Heart left ventricle (tissue), 16 donors: Measurements from ENCODE around the gene LMF2. TPM values are rescaled to one million over a fixed set of nuclear protein-coding genes. Genes with fewer than 3 reads are reported as not detected.

Experiments
- ATAC-seq, 4 donors: fragments of 200-7000 bp; cut with Tn5 transposase; one replicate each; pipeline ENCODE4 v1.9.1; 2020 to 2022; ENCODE audit warnings: moderate library complexity in 4 of 4, mild to moderate bottlenecking in 3 of 4, moderate number of reproducible peaks in 1 of 4
- DNase-seq, 5 donors: peaks; one replicate each; pipeline ENCODE4 v3.0.0-alpha.2; 2020
- H3K27ac ChIP-seq, 12 donors: fragments of 200-600 bp; sonication (generic) in 4 of 12; one replicate each; pipeline versions ENCODE4 v1.5.0 to v1.8.0; 2016 to 2022; ENCODE audit warnings: mild to moderate bottlenecking in 2 of 12
- H3K27me3 ChIP-seq, 9 donors: fragments of 200-600 bp; sonication (generic) in 2 of 9; one replicate each; pipeline versions ENCODE4 v1.5.1 to v1.8.0; 2016 to 2022; ENCODE audit warnings: mild to moderate bottlenecking in 3 of 9
- H3K36me3 ChIP-seq, 9 donors: fragments of 200-600 bp; sonication (generic) in 2 of 9; one replicate each; pipeline versions ENCODE4 v1.5.0 to v1.8.0; 2018 to 2022; ENCODE audit warnings: mild to moderate bottlenecking in 2 of 9
- H3K4me1 ChIP-seq, 12 donors: fragments of 200-600 bp; sonication (generic) in 4 of 12; one replicate each; pipeline versions ENCODE4 v1.5.0 to v1.8.0; 2016 to 2022; ENCODE audit warnings: mild to moderate bottlenecking in 3 of 12
- H3K4me3 ChIP-seq, 12 donors: fragments of 200-600 bp; sonication (generic) in 4 of 12; one replicate each; pipeline versions ENCODE4 v1.5.0 to v1.8.0; 2017 to 2022; ENCODE audit warnings: mild to moderate bottlenecking in 9 of 12, moderate library complexity in 4 of 12
- H3K9me3 ChIP-seq, 12 donors: fragments of 200-600 bp; sonication (generic) in 4 of 12; one replicate each; pipeline versions ENCODE4 v1.5.0 to v1.8.0; 2016 to 2022; ENCODE audit warnings: mild to moderate bottlenecking in 1 of 12
- CTCF ChIP-seq, 12 donors: fragments of 200-600 bp; sonication (generic) in 4 of 12; IDR thresholded peaks; one replicate each; pipeline versions ENCODE4 v1.5.0 to v1.8.0; 2018 to 2022; ENCODE audit warnings: antibody characterized with exemption in 12 of 12, mild to moderate bottlenecking in 5 of 12
- POLR2A ChIP-seq, 2 donors: fragments of 450-650 bp; IDR thresholded peaks; one replicate each; pipeline ENCODE4 v1.6.1; 2017; ENCODE audit warnings: antibody characterized with exemption in 2 of 2, mild to moderate bottlenecking in 2 of 2, moderate library complexity in 2 of 2
- WGBS, 4 donors: extraction: QIAGEN DNeasy Blood & Tissue Kit in 2 of 4; methylation state at CpG; one replicate each; pipeline versions ENCODE4 v1.1.5 to v1.1.7; 2013 to 2018; 5-methylcytosine and 5-hydroxymethylcytosine counted together
- intact Hi-C, 10 donors: fragments of 100-400 bp; cut with DNase I; formaldehyde crosslinking; loops; one replicate each; pipeline versions ENCODE4 v1.11.1 to v1.14.2; 2022
- polyA plus RNA-seq, 2 donors: library from polyadenylated mRNA; stranded (reverse); fragments of 200-250 nt; gene quantifications; one replicate each; pipeline ENCODE4 v1.2.3, GENCODE V29; 2013
- total RNA-seq, 9 donors: library from RNA; depleted of rRNA in 2 of 9; stranded (reverse); fragments of >200 nt in 2 of 9; fragmentation: NEBNext Ultra II Directional in 3 of 9; extraction: Animal tissue kit (Norgen Biotek cat#: 25700) in 3 of 9; gene quantifications; one replicate each; pipeline versions ENCODE4 v1.1.0 to v1.2.4, GENCODE V29; 2016 to 2023
- donor health status: ischemic (EF 13 %, LVEDD 7.1; RV severe dilation, severe dysfunction).
- donor health status: healthy with polysubstance abuse.
- donor health status: DM: no; HTN: yes; CAD: no.
- donor health status: DM: no; HTN: no; CAD: no.
- donor health status: ischemic (EF 25% LVEDD 6.9; RV normal size, moderate dysfunction).
- donor health status: ischemic (EF 25% LVEDD 5.7; RV mildly dilated, moderate dysfunction).
- donor health status: healthy.
- donor health status: DM: yes; HTN: yes; CAD: no.
- donor health status: ischemic (EF 35%, LVEDD 5.7; RV mildly dilated, moderate dysfunction).
- donor health status: nonischemic (EF 11% LVEDD 7.7; RV severe dilation, severe dysfunction).
- donor health status: DM: yes; HTN: yes; CAD: no.
- donor health status: PGD.
- donor health status: ischemic (EF 29% LVEDD 5.4; RV normal size, mild dysfunction).
- donor health status: nonischemic (EF 23%, LVEDD 6.1; RV moderate dilation, normal function).

Gene LMF2
- total and polyA plus RNA-seq, 11 donors: 20.9 to 46.5 (median 32.1) TPM

- Histone ChIP-seq H3K36me3 (no peaks in the 10 kb centered on the region), H3K9me3 (no peaks in the 10 kb centered on the region), H3K27ac (no peak overlapping the region), H3K4me1 (peaks cover 0 to 17% (median 4%) of the 10 kb centered on the region in 12 donors), H3K4me3 (no peak overlapping the region), H3K27me3 (peaks cover 24 to 59% (median 31%) of the 10 kb centered on the region in 9 donors)
- DNase-seq (peak in 4 of 5 donors; percentile 13 to 65 (median 49)), ATAC-seq (peak in 2 of 4 donors; percentile 31 to 46)
- intact Hi-C loops: no loop called here
- WGBS, 4 donors: 57 to 65% (median 61%) methylated on average over 27 to 29 of the region's 29 CpGs
- TF ChIP-seq POLR2A (IDR thresholded peaks at IDR 0.05): no peak
- no peak for TF ChIP-seq CTCF (IDR thresholded peaks at IDR 0.05)
Observed at GRCh38 chr22:50485221-50486131, 22.0 kb downstream of the LMF2 start.

- H3K4me1 ChIP-seq: peaks cover 0 to 17% (median 4%) of the 10 kb centered on the region in 12 donors
- H3K9me3 ChIP-seq: no peaks in the 10 kb centered on the region
- DNase-seq (peak in 2 of 5 donors; percentile 20 to 28), ATAC-seq (no peak)
- H3K36me3 ChIP-seq: no peaks in the 10 kb centered on the region
- TF ChIP-seq POLR2A (IDR thresholded peaks at IDR 0.05): no peak
- 84 to 92% (median 89%) methylated on average over 22 to 31 of the region's 31 CpGs for WGBS, 4 donors
- H3K27ac ChIP-seq: no peak overlapping the region
- H3K27me3 ChIP-seq: peaks cover 25 to 62% (median 34%) of the 10 kb centered on the region in 9 donors
- H3K4me3 ChIP-seq: no peak overlapping the region
- intact Hi-C loops: no loop called here
Observed at GRCh38 chr22:50483977-50484853, 23.3 kb downstream of the LMF2 start.

GRCh38 chr22:50483556-50483955, 23.9 kb downstream of the LMF2 start:
- peak in 1 of 5 donors; percentile 24 for DNase-seq
- Histone ChIP-seq H3K36me3 (no peaks in the 10 kb centered on the region), H3K4me1 (peaks cover 0 to 17% (median 4%) of the 10 kb centered on the region in 12 donors), H3K4me3 (no peak overlapping the region), H3K9me3 (no peaks in the 10 kb centered on the region), H3K27me3 (peaks cover 25 to 66% (median 34%) of the 10 kb centered on the region in 9 donors), H3K27ac (no peak overlapping the region)
- 88 to 92% (median 89%) methylated on average over 5 to 8 of the region's 8 CpGs for WGBS, 4 donors
- intact Hi-C loops: no loop called here
- TF ChIP-seq CTCF (IDR thresholded peaks at IDR 0.05) (no peak), POLR2A (IDR thresholded peaks at IDR 0.05) (no peak)
- no peak for ATAC-seq

- intact Hi-C loops: no loop called here
- Histone ChIP-seq H3K27me3 (peaks cover 25 to 63% (median 34%) of the 10 kb centered on the region in 9 donors), H3K9me3 (no peaks in the 10 kb centered on the region), H3K27ac (no peak overlapping the region), H3K4me1 (peaks cover 0 to 17% (median 4%) of the 10 kb centered on the region in 12 donors), H3K36me3 (no peaks in the 10 kb centered on the region), H3K4me3 (no peak overlapping the region)
- WGBS, 4 donors: 81 to 89% (median 86%) methylated on average over 9 to 10 of the region's 10 CpGs
- TF ChIP-seq POLR2A (IDR thresholded peaks at IDR 0.05) (no peak), CTCF (IDR thresholded peaks at IDR 0.05) (no peak)
- ATAC-seq (no peak), DNase-seq (no peak)
Observed at GRCh38 chr22:50483106-50483505, 24.4 kb downstream of the LMF2 start.
